Measurements from ENCODE around the gene ETAA1.
A peak's percentile ranks its signal among the peaks of the same experiment; 100 is the strongest.

Gene ETAA1
- 13.3 to 32.6 (median 16.1) reads per million in 4 donors for total RNA-seq

DNA sequence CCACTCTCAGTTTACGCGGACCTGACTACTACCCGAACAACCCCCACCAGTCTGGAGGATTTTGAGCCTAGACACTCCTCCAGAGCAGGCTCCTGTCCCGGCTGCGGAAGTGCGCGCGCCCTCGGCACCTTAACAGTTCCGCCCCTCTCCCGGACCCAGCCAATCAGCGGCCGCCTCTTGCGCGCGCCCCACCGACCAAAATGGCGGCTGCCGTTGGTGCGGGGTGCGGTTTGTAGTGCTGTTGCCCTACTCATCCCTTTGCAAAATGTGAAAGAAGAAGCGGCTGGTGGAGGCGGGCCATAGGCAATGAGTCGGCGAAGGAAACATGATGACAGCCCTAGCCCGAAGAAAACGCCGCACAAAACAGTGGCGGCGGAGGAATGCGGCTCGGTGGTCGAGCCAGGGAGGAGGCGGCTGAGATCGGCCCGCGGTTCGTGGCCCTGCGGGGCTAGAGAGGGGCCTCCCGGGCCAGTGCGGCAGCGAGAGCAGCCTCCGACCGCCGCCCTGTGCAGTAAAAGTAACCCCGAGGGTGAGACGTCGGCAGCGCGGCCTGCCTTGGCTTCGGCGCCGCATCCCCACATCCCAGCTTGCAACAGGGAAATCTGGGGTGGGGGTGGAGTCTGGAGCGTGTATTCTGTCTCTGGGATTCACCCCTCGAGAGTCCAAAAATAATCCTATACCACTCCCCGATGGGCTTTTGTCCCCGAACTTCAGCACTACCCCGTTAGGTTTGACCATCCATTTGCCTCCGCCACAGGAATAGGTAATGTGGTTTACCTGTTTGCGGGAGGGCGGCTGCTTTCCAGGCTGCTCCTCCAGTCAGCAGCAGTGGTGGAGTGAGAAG is at the start of gene ETAA1:
Gene ETAA1, plus strand, starts transcription at position 191 of the 844 bp plus-strand sequence. Its CDS starts 116 bp downstream, at position 307.
- DNase-seq: peak; percentile 81 to 92 (median 88)

DNA sequence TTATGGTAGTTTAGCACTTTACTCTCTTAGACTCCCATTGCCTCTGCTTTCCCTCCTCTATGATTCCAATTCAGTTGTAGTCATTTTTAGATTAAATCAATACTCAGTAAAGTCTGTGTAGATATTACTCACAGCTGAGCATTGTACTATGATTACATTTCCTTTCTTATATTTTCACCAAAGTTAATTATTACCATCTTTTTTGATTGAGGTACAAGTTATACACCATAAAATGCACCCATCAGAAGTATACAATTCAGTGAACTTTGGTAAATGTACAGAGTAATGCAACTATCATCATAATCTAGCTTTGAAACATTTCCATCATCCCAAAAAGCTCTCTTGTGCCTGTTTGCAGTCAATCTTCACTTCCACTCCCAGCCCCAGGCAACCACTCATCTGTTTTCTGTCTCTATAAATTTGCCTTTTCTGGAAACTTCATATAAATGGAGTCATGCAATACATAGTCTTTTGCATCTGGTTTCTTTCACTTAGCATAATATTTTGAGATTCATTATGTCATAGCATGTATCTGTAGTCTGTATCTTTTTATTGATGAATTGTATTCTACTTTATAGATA is 30.2 kb upstream of the ETAA1 start:
- DNase-seq: no peak

DNA sequence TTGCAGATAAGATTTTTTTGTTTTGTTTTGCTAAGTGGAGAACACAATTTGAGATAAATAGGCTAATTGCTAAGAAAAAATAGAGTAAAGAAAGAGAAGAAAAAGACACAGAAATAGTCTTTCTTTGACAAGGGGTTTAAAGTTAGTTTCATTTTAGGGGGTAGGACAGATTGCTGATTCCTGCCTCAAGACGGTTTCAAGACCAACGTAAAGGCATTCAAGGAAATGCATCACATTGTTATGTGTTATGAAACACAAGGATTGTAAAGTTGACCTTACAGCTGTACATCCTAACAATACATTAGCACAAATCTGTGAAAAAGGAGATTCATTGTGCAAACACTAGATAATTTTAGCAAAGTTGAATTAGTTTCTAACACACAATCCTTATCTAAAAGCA is 22.7 kb upstream of the ETAA1 start:
- DNase-seq: no peak

DNA sequence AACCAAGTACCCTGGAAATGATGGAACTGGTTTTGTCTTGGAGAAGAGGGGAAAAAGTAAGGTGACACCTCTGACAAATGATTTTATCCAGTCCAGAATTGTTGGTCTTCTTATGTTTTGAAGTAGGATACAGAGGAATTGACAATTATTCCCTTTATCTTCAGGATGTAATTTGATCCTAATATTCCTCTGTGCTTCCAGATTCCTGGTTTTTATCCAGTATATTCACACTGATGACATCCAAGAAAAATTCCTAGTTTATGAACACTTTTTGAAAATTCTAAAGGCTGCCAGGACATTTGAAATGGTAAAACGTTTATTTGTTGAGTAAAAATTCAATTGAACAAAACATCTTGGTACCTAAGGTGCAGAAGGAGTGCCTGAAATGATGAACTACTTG is 22.2 kb upstream of the ETAA1 start:
- no peak for DNase-seq

- DNase-seq: no peak
Measured at GRCh38 chr2:67378555-67378954, 18.6 kb upstream of the ETAA1 start.

GRCh38 chr2:67379048-67379447 is 18.1 kb upstream of the ETAA1 start:
- no peak for DNase-seq

DNA sequence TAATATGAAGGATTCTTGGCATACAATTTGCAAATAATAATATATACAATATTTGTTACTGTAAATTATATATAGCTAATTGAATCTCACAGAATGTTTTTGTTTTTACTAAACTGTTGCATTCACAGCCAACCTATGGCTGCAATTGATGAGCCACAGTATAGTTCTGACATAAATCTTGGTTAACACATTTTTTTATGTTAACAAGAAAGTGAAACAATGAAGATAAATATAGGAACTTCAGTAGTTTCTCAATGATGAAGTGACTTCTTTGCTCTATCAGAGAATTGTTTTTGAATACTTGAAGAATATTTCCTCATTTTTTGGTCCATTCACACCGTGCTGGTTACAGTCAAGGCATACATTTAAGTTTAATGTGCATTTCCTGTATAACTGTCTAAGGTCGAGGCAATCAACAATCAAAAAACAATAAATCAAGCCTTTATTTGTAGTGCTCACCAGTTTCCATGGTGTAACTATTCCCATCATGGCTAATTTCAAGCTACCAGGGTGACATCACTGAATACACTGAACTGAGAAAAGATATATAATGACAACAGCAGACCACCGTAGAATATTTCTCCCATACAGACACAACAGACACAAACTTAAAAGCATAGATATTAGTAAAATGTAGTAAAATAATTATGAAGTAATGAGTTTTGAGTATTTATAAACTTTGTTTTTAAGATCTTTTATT is 12.9 kb upstream of the ETAA1 start:
- DNase-seq: no peak

GRCh38 chr2:67388680-67389079 is 8.5 kb upstream of the ETAA1 start:
- no peak for DNase-seq

- no peak for DNase-seq
Measured at GRCh38 chr2:67389286-67389685, 7.8 kb upstream of the ETAA1 start.

DNA sequence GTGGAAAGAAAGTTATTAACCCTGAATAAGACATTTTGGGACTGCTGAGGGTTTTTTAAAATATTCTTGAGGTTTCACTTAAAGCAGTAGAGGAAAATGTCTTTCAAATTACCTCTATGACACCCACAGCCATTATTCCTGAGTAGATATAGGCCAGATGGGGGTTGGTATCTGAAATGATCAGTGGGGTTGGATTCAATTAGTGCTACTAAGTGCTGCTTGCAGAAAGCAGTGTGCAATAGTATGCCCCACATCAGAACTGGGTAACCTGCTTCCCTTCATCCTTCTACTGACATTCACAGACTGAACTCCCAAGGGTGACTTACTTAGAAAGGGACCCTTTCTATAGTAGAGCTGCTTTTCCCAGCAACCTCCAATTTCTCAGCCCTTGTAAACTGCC is 7.3 kb upstream of the ETAA1 start:
- no peak for DNase-seq

DNA sequence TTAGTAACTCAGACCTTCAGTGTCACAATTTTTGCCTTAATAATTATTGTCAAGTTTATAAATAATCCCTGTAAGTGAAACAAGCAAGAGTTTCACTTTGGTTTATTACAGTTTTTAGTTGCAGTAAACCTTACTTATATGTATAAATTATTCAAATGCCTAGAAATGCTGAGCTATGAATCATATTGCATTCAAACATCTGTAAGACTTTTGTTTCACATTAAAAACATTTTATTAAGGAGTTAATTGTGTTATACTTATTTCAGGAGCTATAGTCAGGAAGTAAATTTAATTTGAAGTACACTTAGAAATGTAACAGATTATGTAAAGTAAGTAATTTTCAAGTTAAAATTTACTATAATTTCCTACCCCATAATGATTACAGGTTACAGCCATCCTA is 3.9 kb upstream of the ETAA1 start:
- DNase-seq: no peak

GRCh38 chr2:67394734-67395133 is 2.4 kb upstream of the ETAA1 start:
- DNase-seq: no peak

GRCh38 chr2:67399144-67399543 is 2.0 kb downstream of the ETAA1 start:
- no peak for DNase-seq

GRCh38 chr2:67399831-67400489 is 2.8 kb downstream of the ETAA1 start:
- DNase-seq: no peak

GRCh38 chr2:67400560-67401485 is 3.7 kb downstream of the ETAA1 start:
- no peak for DNase-seq

- DNase-seq: no peak
Measured at GRCh38 chr2:67408346-67408745, 11.2 kb downstream of the ETAA1 start.

DNA sequence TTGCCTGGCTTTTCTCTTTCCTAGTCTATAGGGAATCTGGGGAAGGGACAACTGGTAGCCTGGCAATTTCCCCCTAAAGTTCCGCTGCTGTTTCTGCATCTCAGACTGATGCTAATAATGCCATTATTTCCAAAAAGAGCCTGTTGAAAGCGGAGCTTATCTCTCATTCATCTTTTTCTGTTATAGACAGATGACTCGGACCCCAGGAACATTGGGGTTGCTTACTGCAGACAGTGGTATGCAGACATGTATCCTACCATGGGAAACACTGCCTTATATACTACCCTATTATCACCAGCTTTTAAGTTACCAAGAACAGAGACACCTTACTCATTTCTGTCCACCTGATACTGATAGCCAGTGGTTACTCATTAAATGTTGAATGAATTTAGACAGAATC is 15.3 kb downstream of the ETAA1 start:
- DNase-seq: no peak

GRCh38 chr2:67414867-67415266 is 17.7 kb downstream of the ETAA1 start:
- DNase-seq: no peak

- no peak for DNase-seq
Measured at GRCh38 chr2:67416136-67416535, 19.0 kb downstream of the ETAA1 start.

DNA sequence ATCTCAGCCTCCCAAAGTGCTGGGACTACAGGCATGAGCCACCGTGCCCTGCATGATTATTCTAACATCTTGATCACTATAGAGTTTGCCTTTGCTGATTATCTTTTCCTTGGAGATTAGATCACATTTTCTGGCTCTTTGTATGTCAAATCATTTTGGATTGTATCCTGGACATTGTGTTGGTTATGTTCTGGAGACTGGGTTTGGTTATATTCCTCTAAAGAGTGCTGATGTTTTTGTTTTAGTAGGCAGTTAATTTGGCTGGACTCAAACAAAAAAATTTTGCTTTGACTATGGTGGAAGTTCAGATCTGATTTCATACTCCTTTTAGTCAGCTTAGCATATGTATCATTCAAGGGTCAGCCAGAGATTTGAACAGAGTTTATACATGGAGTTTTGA is 26.4 kb downstream of the ETAA1 start:
- DNase-seq: no peak

DNA sequence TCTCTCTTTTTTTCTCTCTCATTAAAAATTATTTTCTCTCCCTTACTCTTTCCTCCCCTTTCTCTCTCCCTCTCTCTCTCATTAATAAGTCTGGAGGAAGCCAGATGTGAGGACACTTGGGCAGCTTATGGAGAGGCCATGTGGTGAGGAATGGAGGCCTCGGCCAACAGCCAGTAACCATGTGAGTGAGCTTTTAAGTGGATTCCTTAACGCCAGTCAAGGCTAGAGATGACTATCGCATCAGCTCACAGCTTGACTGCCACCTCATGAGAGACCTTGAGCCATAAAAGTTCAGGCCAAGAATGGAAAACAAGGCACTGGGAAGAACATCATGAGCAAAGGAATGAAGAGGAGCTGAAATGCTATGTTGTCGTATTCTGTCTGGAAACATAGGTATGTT is 39.1 kb downstream of the ETAA1 start:
- no peak for DNase-seq

DNA sequence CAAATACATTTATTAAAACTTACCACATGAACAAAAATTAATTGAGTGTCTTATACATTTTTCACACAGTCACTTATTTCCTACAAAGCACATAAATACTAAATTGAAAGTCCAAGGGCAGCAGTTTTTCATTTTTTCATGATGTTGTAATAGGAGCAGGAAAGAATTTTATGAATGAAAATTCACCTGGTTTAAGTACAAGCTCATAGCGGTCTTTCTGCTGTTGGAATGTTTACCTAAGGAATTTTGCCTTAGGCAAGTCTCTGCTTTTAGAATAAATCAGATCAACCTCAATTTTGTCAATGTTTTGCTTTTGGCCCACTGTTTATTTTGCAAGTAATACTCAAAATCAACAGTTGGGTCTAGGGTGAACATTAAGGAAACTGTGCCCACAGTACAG is 40.0 kb downstream of the ETAA1 start:
- DNase-seq: no peak

All from T-helper 1 cell (primary cell).